Trophoblast cell (in vitro differentiated cells and primary cell): ENCODE results near the gene KCNMB2.

Experiments used
- DNase-seq, 2 donors: peaks; one replicate each; pipeline ENCODE4 v3.0.0-alpha.2; 2016
- H2AFZ ChIP-seq: 2 replicates; pipeline ENCODE4 v1.6.1; 2013; ENCODE audit warnings: low read length, moderate library complexity, mild to moderate bottlenecking; ENCODE audit not compliant: insufficient read depth, poor library complexity
- H2AK5ac ChIP-seq: 2 replicates; pipeline ENCODE4 v1.6.1; 2013; ENCODE audit warnings: mild to moderate bottlenecking, low read length
- H2BK120ac ChIP-seq: 2 replicates; pipeline ENCODE4 v1.6.1; 2013; ENCODE audit warnings: low read length, mild to moderate bottlenecking, moderate library complexity; ENCODE audit not compliant: insufficient read depth, poor library complexity
- H2BK12ac ChIP-seq: 2 replicates; pipeline ENCODE4 v1.6.1; 2013; ENCODE audit warnings: mild to moderate bottlenecking, low read length, moderate library complexity
- H2BK5ac ChIP-seq: 2 replicates; pipeline ENCODE4 v1.6.1; 2013; ENCODE audit warnings: low read length, low read depth, moderate library complexity, mild to moderate bottlenecking; ENCODE audit not compliant: poor library complexity
- H3K14ac ChIP-seq: 2 replicates; pipeline ENCODE4 v1.6.1; 2013; ENCODE audit warnings: mild to moderate bottlenecking, low read length
- H3K18ac ChIP-seq: 2 replicates; pipeline ENCODE4 v1.6.1; 2013; ENCODE audit warnings: mild to moderate bottlenecking, low read length
- H3K23ac ChIP-seq: 2 replicates; pipeline ENCODE4 v1.6.1; 2013; ENCODE audit warnings: low read length
- H3K27ac ChIP-seq: 2 replicates; pipeline ENCODE4 v1.5.1; 2013; ENCODE audit warnings: low read depth, mild to moderate bottlenecking, inconsistent platforms, low read length, moderate library complexity
- H3K27me3 ChIP-seq: 2 replicates; pipeline ENCODE4 v1.6.1; 2013; ENCODE audit warnings: inconsistent platforms, mild to moderate bottlenecking, low read length, moderate library complexity; ENCODE audit not compliant: insufficient read depth
- H3K36me3 ChIP-seq, 2 experiments: 1 replicate in 1 of 2; 2 replicates in 1 of 2; pipeline ENCODE4 v1.6.1; 2013; ENCODE audit warnings: low read length in 2 of 2, mild to moderate bottlenecking in 2 of 2, moderate library complexity in 1 of 2; ENCODE audit not compliant: insufficient read depth in 2 of 2, control insufficient read depth in 1 of 2
- H3K4ac ChIP-seq: 2 replicates; pipeline ENCODE4 v1.6.1; 2013; ENCODE audit warnings: low read depth, mild to moderate bottlenecking, low read length, moderate library complexity
- H3K4me1 ChIP-seq, 2 experiments: 1 replicate in 1 of 2; 2 replicates in 1 of 2; pipeline ENCODE4 v1.6.1; 2013; ENCODE audit warnings: low read length in 2 of 2, mild to moderate bottlenecking in 2 of 2, moderate library complexity in 1 of 2; ENCODE audit not compliant: insufficient read depth in 2 of 2, control insufficient read depth in 1 of 2
- H3K4me2 ChIP-seq: 2 replicates; pipeline ENCODE4 v1.6.1; 2013; ENCODE audit warnings: inconsistent platforms, mild to moderate bottlenecking, low read length, moderate library complexity
- H3K4me3 ChIP-seq: 2 replicates; pipeline ENCODE4 v1.5.1; 2013; ENCODE audit warnings: mild to moderate bottlenecking, low read depth, low read length, inconsistent platforms
- H3K79me1 ChIP-seq: one replicate; pipeline ENCODE4 v1.6.1; 2013; ENCODE audit warnings: low read length
- H3K79me2 ChIP-seq: 2 replicates; pipeline ENCODE4 v1.6.1; 2013; ENCODE audit warnings: low read length, mild to moderate bottlenecking; ENCODE audit not compliant: control insufficient read depth, insufficient read depth, poor library complexity
- H3K9ac ChIP-seq: 2 replicates; pipeline ENCODE4 v1.6.1; 2013; ENCODE audit warnings: mild to moderate bottlenecking, low read length
- H3K9me3 ChIP-seq: 2 replicates; pipeline ENCODE4 v1.6.1; 2013; ENCODE audit warnings: low read depth, mild to moderate bottlenecking, control low read depth, inconsistent platforms, low read length; ENCODE audit not compliant: insufficient read depth
- H4K12ac ChIP-seq: 2 replicates; pipeline ENCODE4 v1.6.1; 2013; ENCODE audit warnings: low read depth, mild to moderate bottlenecking, low read length, moderate library complexity
- H4K8ac ChIP-seq: 2 replicates; pipeline ENCODE4 v1.6.1; 2013; ENCODE audit warnings: low read depth, mild to moderate bottlenecking, low read length, moderate library complexity
- H4K91ac ChIP-seq: one replicate; pipeline ENCODE4 v1.6.1; 2013; ENCODE audit warnings: low read depth, mild to moderate bottlenecking, low read length, moderate library complexity
- WGBS: extraction: QIAGEN DNeasy Blood & Tissue Kit; methylation state at CpG from one replicate; pipeline ENCODE4 v1.1.7; 2013; ENCODE audit warnings: missing lambda C conversion rate; ENCODE audit not compliant: insufficient read length, insufficient coverage; ENCODE audit errors: extremely low coverage; 5-methylcytosine and 5-hydroxymethylcytosine counted together

KCNMB2 gene

DNA sequence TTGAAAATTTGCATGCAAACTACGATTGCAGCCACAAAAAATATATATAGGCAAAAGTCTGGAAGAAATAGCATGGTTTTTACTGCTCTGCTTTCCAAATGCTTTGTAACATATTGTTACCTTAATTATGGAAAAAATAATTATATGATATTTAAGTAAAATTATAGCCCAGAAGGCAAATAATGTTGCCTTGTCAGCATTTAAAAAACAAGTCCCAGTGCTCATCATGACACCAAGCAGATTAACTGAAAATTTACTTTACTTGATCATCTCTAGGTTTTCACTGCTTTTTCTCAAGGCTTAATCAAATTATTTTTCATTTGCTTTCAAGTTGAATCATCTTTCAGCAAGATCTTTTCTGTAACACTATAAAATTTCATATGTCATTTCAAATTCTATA is 272.5 kb downstream of the KCNMB2 start:
- DNase-seq = no peak
- no peak overlapping the region for H4K91ac ChIP-seq
- no peak overlapping the region for H3K4me3 ChIP-seq
- no peak overlapping the region for H2BK120ac ChIP-seq
- no peak overlapping the region for H3K4me2 ChIP-seq
- H2AFZ ChIP-seq = no peak overlapping the region
- no peak overlapping the region for H3K4ac ChIP-seq
- no peaks in the 10 kb centered on the region for H3K36me3 ChIP-seq
- H2AK5ac ChIP-seq = no peak overlapping the region
- H3K14ac ChIP-seq = no peak overlapping the region
- H3K9ac ChIP-seq = no peak overlapping the region
- H3K18ac ChIP-seq = no peak overlapping the region
- no peak overlapping the region for H3K27ac ChIP-seq
- no peaks in the 10 kb centered on the region for H3K79me2 ChIP-seq
- no CpG with 5 or more reads among the region's 1 CpG for WGBS
- no peaks in the 10 kb centered on the region for H3K79me1 ChIP-seq
- H4K12ac ChIP-seq = no peak overlapping the region
- H4K8ac ChIP-seq = no peak overlapping the region
- H3K4me1 ChIP-seq = peaks cover 0 to 2% of the 10 kb centered on the region in 2 experiments
- no peak overlapping the region for H3K23ac ChIP-seq
- no peaks in the 10 kb centered on the region for H3K9me3 ChIP-seq
- no peaks in the 10 kb centered on the region for H3K27me3 ChIP-seq
- H2BK5ac ChIP-seq = no peak overlapping the region
- H2BK12ac ChIP-seq = no peak overlapping the region

DNA sequence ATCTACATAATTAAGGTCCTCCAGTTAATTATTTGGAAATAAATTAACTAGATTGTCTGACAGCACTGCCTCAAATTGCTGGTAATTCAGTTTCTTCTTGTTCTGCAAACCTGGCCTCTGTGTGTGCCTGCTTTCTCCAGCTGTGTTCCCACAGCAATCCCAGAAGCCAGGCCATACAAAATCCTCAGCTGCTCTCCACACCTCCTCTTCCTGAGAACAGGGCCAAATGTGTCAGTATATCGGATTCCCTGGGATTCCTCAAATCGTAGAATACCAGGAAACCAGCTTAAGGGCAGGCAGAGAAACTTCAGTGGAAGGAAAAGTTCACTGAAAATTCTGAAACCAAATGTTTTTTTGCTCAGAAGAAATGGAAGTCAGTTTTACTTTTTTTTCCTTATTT is 273.9 kb downstream of the KCNMB2 start:
- Histone ChIP-seq H3K4me2 (no peak overlapping the region), H4K12ac (no peak overlapping the region), H3K79me1 (no peaks in the 10 kb centered on the region), H2BK12ac (no peak overlapping the region), H3K4me1 (peaks cover 0 to 2% of the 10 kb centered on the region in 2 experiments), H4K91ac (no peak overlapping the region), H3K36me3 (no peaks in the 10 kb centered on the region), H2AFZ (no peak overlapping the region), H3K4me3 (no peak overlapping the region), H4K8ac (no peak overlapping the region), H3K4ac (no peak overlapping the region), H3K9me3 (no peaks in the 10 kb centered on the region), H3K18ac (no peak overlapping the region), H3K14ac (no peak overlapping the region), H3K79me2 (no peaks in the 10 kb centered on the region), H2BK5ac (no peak overlapping the region), H3K27me3 (no peaks in the 10 kb centered on the region), H2AK5ac (no peak overlapping the region), H3K27ac (no peak overlapping the region), H3K9ac (no peak overlapping the region), H3K23ac (no peak overlapping the region), H2BK120ac (no peak overlapping the region)
- no peak for DNase-seq
- WGBS = no CpG with 5 or more reads among the region's 2 CpGs

DNA sequence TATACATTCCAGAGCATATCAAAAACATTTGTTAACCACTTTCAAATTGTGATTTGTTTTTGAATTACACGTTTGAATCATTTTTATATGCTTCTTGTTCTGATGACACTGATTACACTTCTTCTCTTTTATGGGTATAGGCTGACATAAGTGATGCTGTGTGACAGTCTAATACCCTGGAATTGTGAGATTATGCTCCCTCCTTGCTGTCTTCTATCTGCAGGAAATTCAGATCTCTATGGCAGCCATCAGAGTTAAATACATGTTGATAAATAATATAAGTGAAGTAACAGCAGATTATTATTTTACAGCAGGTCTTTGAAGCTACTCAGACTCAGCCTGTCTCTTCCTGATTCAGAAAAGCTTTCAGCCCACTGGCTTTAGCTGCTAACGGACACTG is 286.5 kb downstream of the KCNMB2 start:
- no peak overlapping the region for H4K8ac ChIP-seq
- no peaks in the 10 kb centered on the region for H3K79me1 ChIP-seq
- no peak overlapping the region for H3K18ac ChIP-seq
- no peak for DNase-seq
- H3K9ac ChIP-seq = no peak overlapping the region
- H3K36me3 ChIP-seq = no peaks in the 10 kb centered on the region
- no peak overlapping the region for H3K14ac ChIP-seq
- H4K91ac ChIP-seq = no peak overlapping the region
- no peak overlapping the region for H4K12ac ChIP-seq
- no peak overlapping the region for H2AFZ ChIP-seq
- no peaks in the 10 kb centered on the region for H3K9me3 ChIP-seq
- no peak overlapping the region for H2BK12ac ChIP-seq
- H3K27me3 ChIP-seq = no peaks in the 10 kb centered on the region
- H2BK120ac ChIP-seq = no peak overlapping the region
- no peaks in the 10 kb centered on the region for H3K4me1 ChIP-seq
- no peak overlapping the region for H3K4me2 ChIP-seq
- no peak overlapping the region for H3K23ac ChIP-seq
- H3K79me2 ChIP-seq = no peaks in the 10 kb centered on the region
- no peak overlapping the region for H3K4me3 ChIP-seq
- H3K4ac ChIP-seq = no peak overlapping the region
- H2AK5ac ChIP-seq = no peak overlapping the region
- WGBS = no CpG with 5 or more reads among the region's 2 CpGs
- H3K27ac ChIP-seq = no peak overlapping the region
- no peak overlapping the region for H2BK5ac ChIP-seq

DNA sequence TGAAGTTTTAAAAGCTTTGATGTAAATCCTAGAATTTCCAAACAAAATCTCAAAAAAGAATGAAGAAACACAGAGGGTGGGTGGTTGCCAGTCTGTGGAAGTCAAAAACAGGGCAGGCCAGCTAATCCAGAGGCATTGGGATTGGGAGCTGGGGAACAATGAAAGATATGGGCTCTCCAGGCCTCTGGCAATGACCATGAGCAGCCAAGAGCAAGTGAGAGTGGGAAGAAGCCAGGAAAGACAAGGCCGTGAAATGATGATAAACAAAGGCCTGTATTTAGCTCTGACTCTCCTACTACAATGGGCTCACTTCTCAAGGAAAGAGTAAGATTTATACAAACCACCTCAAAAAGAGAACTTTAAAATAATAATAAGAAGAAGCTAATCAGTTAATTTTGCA is 286.9 kb downstream of the KCNMB2 start:
- Histone ChIP-seq H4K8ac (no peak overlapping the region), H4K12ac (no peak overlapping the region), H3K27ac (no peak overlapping the region), H2BK120ac (no peak overlapping the region), H3K79me1 (no peaks in the 10 kb centered on the region), H2BK12ac (no peak overlapping the region), H3K4me3 (no peak overlapping the region), H3K23ac (no peak overlapping the region), H3K18ac (no peak overlapping the region), H2AK5ac (no peak overlapping the region), H3K14ac (no peak overlapping the region), H2BK5ac (no peak overlapping the region), H3K27me3 (no peaks in the 10 kb centered on the region), H3K4me1 (no peaks in the 10 kb centered on the region), H3K4ac (no peak overlapping the region), H3K9ac (no peak overlapping the region), H2AFZ (no peak overlapping the region), H4K91ac (no peak overlapping the region), H3K79me2 (no peaks in the 10 kb centered on the region), H3K36me3 (no peaks in the 10 kb centered on the region), H3K9me3 (no peaks in the 10 kb centered on the region), H3K4me2 (no peak overlapping the region)
- no peak for DNase-seq
- no CpG with 5 or more reads among the region's 1 CpG for WGBS
